GM06990 (cell line): Measurements from ENCODE around the gene RGS21.

Experiments used
- DNase-seq: peaks from one replicate; pipeline ENCODE4 v3.0.0-alpha.2; 2011; ENCODE audit not compliant: insufficient read length; ENCODE audit errors: extremely low read depth
- H3K27me3 ChIP-seq: replicated peaks from 2 replicates; pipeline ENCODE4 v1.6.0; 2011; ENCODE audit warnings: low read length; ENCODE audit not compliant: control insufficient read depth, insufficient read depth
- H3K36me3 ChIP-seq: 2 replicates; pipeline ENCODE4 v1.5.1; 2011; ENCODE audit warnings: low read length; ENCODE audit not compliant: control insufficient read depth, insufficient read depth
- H3K4me3 ChIP-seq: replicated peaks from 2 replicates; pipeline ENCODE4 v1.5.1; 2011; ENCODE audit warnings: low read depth, mild to moderate bottlenecking, control low read depth, low read length
- TF ChIP-seq, protein P1 (sequence below): IDR thresholded peaks from 2 replicates; pipeline ENCODE4 v1.5.1; 2011; ENCODE audit warnings: low read length, control low read depth, mild to moderate bottlenecking, inconsistent platforms; ENCODE audit not compliant: insufficient read depth, poor library complexity, severe bottlenecking

RGS21 gene

DNA sequence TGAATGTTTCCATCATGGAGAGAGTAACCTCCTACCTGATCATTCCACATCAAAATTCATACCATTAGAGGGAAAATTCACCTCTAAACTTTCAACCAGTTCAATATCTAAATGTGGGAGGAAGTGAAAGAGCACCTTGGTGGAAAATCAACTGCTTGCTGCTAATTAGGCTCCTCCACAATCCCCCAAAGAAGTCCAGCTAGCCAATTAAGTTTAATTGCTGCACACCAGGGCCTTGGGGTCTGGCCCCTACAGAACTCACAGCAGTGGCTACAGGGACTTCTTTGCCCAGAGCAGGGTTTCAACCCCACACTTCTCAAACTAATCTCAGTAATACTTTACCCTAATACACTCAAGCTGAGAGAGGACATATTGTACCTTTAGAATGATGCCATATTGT lies 62.1 kb downstream of the RGS21 start:
- TF ChIP-seq, protein P1, sequence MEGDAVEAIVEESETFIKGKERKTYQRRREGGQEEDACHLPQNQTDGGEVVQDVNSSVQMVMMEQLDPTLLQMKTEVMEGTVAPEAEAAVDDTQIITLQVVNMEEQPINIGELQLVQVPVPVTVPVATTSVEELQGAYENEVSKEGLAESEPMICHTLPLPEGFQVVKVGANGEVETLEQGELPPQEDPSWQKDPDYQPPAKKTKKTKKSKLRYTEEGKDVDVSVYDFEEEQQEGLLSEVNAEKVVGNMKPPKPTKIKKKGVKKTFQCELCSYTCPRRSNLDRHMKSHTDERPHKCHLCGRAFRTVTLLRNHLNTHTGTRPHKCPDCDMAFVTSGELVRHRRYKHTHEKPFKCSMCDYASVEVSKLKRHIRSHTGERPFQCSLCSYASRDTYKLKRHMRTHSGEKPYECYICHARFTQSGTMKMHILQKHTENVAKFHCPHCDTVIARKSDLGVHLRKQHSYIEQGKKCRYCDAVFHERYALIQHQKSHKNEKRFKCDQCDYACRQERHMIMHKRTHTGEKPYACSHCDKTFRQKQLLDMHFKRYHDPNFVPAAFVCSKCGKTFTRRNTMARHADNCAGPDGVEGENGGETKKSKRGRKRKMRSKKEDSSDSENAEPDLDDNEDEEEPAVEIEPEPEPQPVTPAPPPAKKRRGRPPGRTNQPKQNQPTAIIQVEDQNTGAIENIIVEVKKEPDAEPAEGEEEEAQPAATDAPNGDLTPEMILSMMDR = no peak
- H3K27me3 ChIP-seq = no peaks in the 10 kb centered on the region
- no peak overlapping the region for H3K4me3 ChIP-seq
- H3K36me3 ChIP-seq = no peaks in the 10 kb centered on the region
- DNase-seq = no peak

DNA sequence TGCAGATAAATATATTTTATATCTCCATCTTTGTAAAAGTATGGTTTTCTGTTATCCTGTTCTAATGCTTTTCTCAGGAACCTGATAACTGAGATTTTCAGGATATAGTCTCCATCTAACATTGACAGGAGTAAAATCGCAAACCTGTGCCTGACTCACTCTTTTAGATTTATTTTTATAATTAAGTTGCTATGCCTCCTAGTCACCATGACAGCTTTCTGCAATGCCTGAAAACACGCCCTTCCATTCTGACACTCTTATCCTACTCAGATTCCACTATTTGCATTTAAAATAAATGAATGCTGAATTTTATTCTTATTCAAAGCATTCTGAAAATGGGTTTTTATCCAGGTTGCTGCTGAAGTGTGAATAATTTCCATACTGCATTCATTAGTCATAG lies 62.8 kb downstream of the RGS21 start:
- H3K27me3 ChIP-seq = no peaks in the 10 kb centered on the region

DNA sequence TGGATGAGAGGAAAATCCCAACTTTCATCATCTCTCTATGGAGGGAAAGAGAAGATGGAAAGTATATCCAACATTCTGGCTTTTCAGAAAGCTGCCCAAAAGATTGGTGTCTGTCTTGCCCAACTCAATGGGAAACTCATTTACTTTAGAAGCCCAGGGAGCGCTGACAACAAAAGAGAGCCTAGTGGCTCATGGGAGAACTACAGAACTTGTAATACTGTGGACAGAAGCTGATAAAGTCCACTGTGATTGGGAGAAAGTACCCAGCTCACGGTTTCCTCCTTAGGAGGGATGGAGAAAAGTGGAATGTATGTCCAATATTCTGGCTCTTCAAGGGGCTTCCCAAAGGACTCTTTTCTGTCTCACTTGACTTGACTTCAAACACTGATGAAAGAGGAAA lies 66.0 kb downstream of the RGS21 start:
- no peak for DNase-seq
- no peaks in the 10 kb centered on the region; the same call in 1 of the 2 replicates for H3K27me3 ChIP-seq
- TF ChIP-seq, protein P1 = no peak
- no peak overlapping the region for H3K4me3 ChIP-seq
- no peaks in the 10 kb centered on the region for H3K36me3 ChIP-seq

More for the DNA sequence above, 62.8 kb downstream of the RGS21 start:
- H3K36me3 ChIP-seq = no peaks in the 10 kb centered on the region
- no peak overlapping the region for H3K4me3 ChIP-seq
- TF ChIP-seq, protein P1 = no peak
- no peak for DNase-seq

DNA sequence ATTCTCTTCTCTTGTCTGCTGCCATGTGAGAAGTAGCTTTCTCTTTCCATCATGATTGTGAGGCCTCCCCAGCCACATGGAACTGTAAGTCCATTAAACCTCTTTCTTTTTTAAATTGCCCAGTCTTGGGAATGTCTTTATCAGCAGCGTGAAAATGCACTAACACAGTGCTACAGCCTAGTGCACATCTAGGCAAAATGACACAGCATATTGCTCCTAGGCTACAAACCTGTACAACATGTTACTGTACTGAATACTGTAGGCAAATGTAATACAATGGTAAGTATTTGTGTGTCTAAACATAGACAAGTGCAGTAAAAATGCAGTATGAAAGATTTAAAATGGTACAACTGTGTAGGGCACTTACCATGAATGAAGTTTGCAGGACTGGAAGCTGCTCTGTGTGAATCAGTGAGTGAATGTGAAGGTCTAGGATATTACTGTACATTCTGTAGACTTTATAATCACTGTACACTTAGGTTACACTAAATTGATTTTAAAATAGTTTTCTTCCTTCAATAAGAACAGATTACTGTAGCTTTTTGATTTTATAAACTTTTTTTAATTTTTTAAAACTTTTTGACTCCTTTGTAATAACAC lies 69.4 kb downstream of the RGS21 start:
- Histone ChIP-seq H3K27me3 (no peaks in the 10 kb centered on the region; the same call in 1 of the 2 replicates), H3K36me3 (no peaks in the 10 kb centered on the region), H3K4me3 (no peak overlapping the region)
- TF ChIP-seq, protein P1 = no peak
- no peak for DNase-seq

DNA sequence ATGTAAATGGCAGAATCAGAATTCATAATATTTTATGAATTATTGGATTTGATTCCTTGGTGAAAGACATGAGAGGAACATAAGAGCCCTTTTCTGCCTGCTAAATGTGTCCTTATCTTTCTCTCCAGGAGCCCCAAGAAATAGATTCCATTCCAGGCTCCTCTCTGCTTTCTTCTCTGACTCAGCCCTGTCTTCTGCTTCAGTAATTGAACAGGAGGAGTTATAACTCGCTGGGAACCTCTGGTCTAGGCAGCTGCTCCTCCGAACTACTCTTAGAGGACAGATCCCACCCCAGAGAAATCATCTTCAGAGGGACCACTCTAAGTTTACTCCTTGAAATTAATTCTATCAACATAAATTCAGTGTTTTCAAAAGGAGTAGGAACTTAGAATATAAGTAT lies 78.4 kb downstream of the RGS21 start:
- TF ChIP-seq, protein P1 = no peak
- Histone ChIP-seq H3K36me3 (no peaks in the 10 kb centered on the region), H3K4me3 (no peak overlapping the region), H3K27me3 (no peaks in the 10 kb centered on the region)
- no peak for DNase-seq

DNA sequence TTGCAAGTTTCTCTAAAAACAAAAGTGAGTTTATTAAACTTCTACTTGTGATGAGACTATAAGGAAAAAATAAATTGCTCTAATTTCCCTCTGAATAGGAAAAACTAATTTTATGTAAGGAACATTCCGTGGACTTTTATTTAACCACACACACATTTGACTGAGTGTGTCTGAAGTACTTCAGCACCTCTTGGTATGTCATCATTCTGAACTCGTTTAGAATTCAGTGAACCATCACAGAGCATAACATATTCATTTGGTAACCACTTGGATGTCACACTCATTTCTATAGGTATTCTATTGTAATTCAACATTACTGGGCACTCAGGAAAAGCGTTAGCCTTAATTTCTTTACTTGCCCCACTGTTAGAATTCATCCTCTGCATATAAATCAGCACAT lies 79.1 kb downstream of the RGS21 start:
- Histone ChIP-seq H3K27me3 (no peaks in the 10 kb centered on the region), H3K36me3 (no peaks in the 10 kb centered on the region), H3K4me3 (no peak overlapping the region)
- TF ChIP-seq, protein P1 = no peak
- DNase-seq = no peak
